Neuronal stem cell (in vitro differentiated cells): ENCODE data around the gene GPRC5C.

Source experiments
- DNase-seq: peaks from one replicate; pipeline ENCODE4 v3.0.0-alpha.2; 2013; ENCODE audit warnings: low spot score
- H2AFZ ChIP-seq: one replicate; pipeline ENCODE4 v1.6.1; 2013; ENCODE audit warnings: mild to moderate bottlenecking, low read length, inconsistent platforms
- H2AK5ac ChIP-seq: 2 replicates; pipeline ENCODE4 v1.6.1; 2013; ENCODE audit warnings: low read depth, mild to moderate bottlenecking, inconsistent platforms, low read length, moderate library complexity, mixed read lengths
- H2BK120ac ChIP-seq: 2 replicates; pipeline ENCODE4 v1.6.1; 2013; ENCODE audit warnings: low read depth, mild to moderate bottlenecking, inconsistent platforms, low read length, moderate library complexity, mixed read lengths
- H2BK12ac ChIP-seq: one replicate; pipeline ENCODE4 v1.6.1; 2013; ENCODE audit warnings: low read length, inconsistent platforms
- H2BK15ac ChIP-seq: 2 replicates; pipeline ENCODE4 v1.6.1; 2013; ENCODE audit warnings: mild to moderate bottlenecking, low read length, inconsistent platforms, mixed read lengths
- H2BK5ac ChIP-seq: one replicate; pipeline ENCODE4 v1.6.1; 2013; ENCODE audit warnings: inconsistent platforms, mild to moderate bottlenecking, low read length, moderate library complexity
- H3K14ac ChIP-seq: one replicate; pipeline ENCODE4 v1.6.1; 2013; ENCODE audit warnings: low read length, inconsistent platforms
- H3K18ac ChIP-seq: 2 replicates; pipeline ENCODE4 v1.6.1; 2013; ENCODE audit warnings: low read length, inconsistent platforms
- H3K23ac ChIP-seq: 2 replicates; pipeline ENCODE4 v1.6.1; 2013; ENCODE audit warnings: low read depth, mild to moderate bottlenecking, mixed read lengths, low read length, inconsistent platforms; ENCODE audit not compliant: poor library complexity
- H3K27ac ChIP-seq: replicated peaks from 3 replicates; pipeline ENCODE4 v1.5.1; 2013; ENCODE audit warnings: low read length, inconsistent platforms
- H3K27me3 ChIP-seq, 3 experiments: 2 replicates each; pipeline ENCODE4 v1.6.1; 2013; ENCODE audit warnings: low read length in 3 of 3, mild to moderate bottlenecking in 2 of 3, inconsistent platforms in 1 of 3, low read depth in 1 of 3, mixed read lengths in 1 of 3, moderate library complexity in 1 of 3; ENCODE audit not compliant: control insufficient read depth in 3 of 3, insufficient read depth in 3 of 3
- H3K36me3 ChIP-seq, 2 donors: replicated peaks in 1 of 2; 2 replicates each; pipeline ENCODE4 v1.6.1; 2013; ENCODE audit warnings: low read length in 2 of 2; ENCODE audit not compliant: control insufficient read depth in 2 of 2, insufficient read depth in 2 of 2
- H3K4ac ChIP-seq: 2 replicates; pipeline ENCODE4 v1.6.1; 2013; ENCODE audit warnings: inconsistent platforms, mild to moderate bottlenecking, low read length, moderate library complexity
- H3K4me1 ChIP-seq, 2 donors: 1 replicate in 1 of 2; 2 replicates in 1 of 2; pipeline ENCODE4 v1.6.1; 2013; ENCODE audit warnings: low read length in 2 of 2, low read depth in 1 of 2; ENCODE audit not compliant: control insufficient read depth in 2 of 2, insufficient read depth in 1 of 2
- H3K4me2 ChIP-seq: one replicate; pipeline ENCODE4 v1.6.1; 2013; ENCODE audit warnings: mild to moderate bottlenecking, low read length, inconsistent platforms; ENCODE audit not compliant: insufficient read depth, poor library complexity, severe bottlenecking
- H3K4me3 ChIP-seq, 2 donors: 2 replicates each; pipeline ENCODE4 v1.5.1; 2013; ENCODE audit warnings: low read length in 2 of 2, mild to moderate bottlenecking in 2 of 2, inconsistent platforms in 1 of 2, moderate library complexity in 1 of 2
- H3K79me1 ChIP-seq: one replicate; pipeline ENCODE4 v1.6.1; 2013; ENCODE audit warnings: low read depth, mild to moderate bottlenecking, inconsistent platforms, low read length, moderate library complexity
- H3K9ac ChIP-seq: one replicate; pipeline ENCODE4 v1.6.1; 2013; ENCODE audit warnings: mild to moderate bottlenecking, low read depth, low read length, inconsistent platforms; ENCODE audit not compliant: poor library complexity
- H3K9me3 ChIP-seq, 2 donors: replicated peaks in 1 of 2; 2 replicates each; pipeline versions ENCODE3 to v1.6.1; 2013; ENCODE audit warnings: low read length in 2 of 2, mild to moderate bottlenecking in 2 of 2, inconsistent platforms in 1 of 2, low read depth in 1 of 2, mixed read lengths in 1 of 2, moderate library complexity in 1 of 2; ENCODE audit not compliant: control insufficient read depth in 2 of 2, insufficient read depth in 1 of 2
- H4K8ac ChIP-seq: one replicate; pipeline ENCODE4 v1.6.1; 2013; ENCODE audit warnings: low read depth, mild to moderate bottlenecking, inconsistent platforms, low read length, moderate library complexity
- H4K91ac ChIP-seq: one replicate; pipeline ENCODE4 v1.6.1; 2013; ENCODE audit warnings: low read length, low read depth, mild to moderate bottlenecking, inconsistent platforms; ENCODE audit not compliant: poor library complexity
- WGBS, 2 donors: extraction: QIAGEN DNeasy Blood & Tissue Kit; methylation state at CpG; one replicate each; pipeline ENCODE4 v1.1.7; 2013; ENCODE audit warnings: missing lambda C conversion rate in 2 of 2, mixed read lengths in 1 of 2; ENCODE audit not compliant: insufficient read length in 2 of 2, insufficient replicate concordance in 1 of 2; ENCODE audit errors: extremely low coverage in 2 of 2; 5-methylcytosine and 5-hydroxymethylcytosine counted together

Gene GPRC5C

DNA sequence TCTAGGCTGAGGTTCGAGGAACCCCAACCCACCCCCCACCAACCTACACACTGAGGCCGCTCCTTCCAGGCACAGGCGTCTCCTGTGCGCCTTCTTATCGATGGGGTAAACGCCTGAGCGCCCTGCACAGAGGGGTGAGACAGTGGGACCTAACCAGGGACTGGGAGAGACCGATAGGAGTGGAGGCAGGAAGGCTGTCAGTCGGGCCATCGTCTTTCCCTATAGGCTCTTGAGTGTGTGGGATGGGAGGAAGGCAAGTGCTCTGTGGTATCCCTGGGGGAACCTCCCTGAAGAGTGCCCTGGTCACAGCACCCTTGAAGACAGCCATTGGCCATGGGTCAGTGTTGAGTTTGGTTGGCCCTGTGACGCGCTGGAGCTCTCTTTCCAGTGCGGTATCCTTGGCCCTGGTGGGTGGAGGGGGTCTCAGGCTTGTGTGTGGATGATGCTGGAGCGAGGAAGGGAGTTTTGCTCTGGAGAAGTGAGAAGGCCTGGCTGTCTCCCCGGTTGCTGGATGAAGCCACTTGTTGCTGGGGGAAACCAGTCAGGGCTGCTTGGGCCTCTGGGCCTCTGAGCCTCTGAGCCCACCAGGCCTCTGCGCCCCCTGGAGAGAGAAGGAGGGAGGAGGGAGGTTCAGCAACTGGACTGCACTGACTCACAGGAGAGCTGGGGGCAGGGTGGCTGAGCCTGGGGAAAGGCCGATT is 1.7 kb downstream of the GPRC5C start:
- Histone ChIP-seq H3K4ac (no peak overlapping the region), H4K91ac (peak overlapping the region; percentile 34), H2BK12ac (no peak overlapping the region), H3K18ac (peak overlapping the region; percentile 82), H3K4me1 (peaks cover 19 to 23% of the 10 kb centered on the region in 2 donors), H2BK15ac (no peak overlapping the region), H3K36me3 (peaks cover 0 to 2% of the 10 kb centered on the region in 2 donors), H3K79me1 (peaks cover 9% of the 10 kb centered on the region), H3K9ac (peak overlapping the region; percentile 53), H3K9me3 (peaks cover 0 to 4% of the 10 kb centered on the region in 2 donors), H2AFZ (no peak overlapping the region), H3K14ac (no peak overlapping the region), H3K27me3 (peaks cover 0 to 60% (median 2%) of the 10 kb centered on the region in 3 experiments), H3K4me3 (peak overlapping the region in 1 of 2 donors; percentile 68), H4K8ac (no peak overlapping the region), H3K27ac (no peak overlapping the region), H2AK5ac (peak overlapping the region; percentile 54), H2BK5ac (peak overlapping the region; percentile 93), H3K23ac (no peak overlapping the region), H3K4me2 (peak overlapping the region; percentile 99), H2BK120ac (no peak overlapping the region)
- no CpG with 5 or more reads among the region's 17 CpGs for WGBS, 2 donors
- no peak for DNase-seq

DNA sequence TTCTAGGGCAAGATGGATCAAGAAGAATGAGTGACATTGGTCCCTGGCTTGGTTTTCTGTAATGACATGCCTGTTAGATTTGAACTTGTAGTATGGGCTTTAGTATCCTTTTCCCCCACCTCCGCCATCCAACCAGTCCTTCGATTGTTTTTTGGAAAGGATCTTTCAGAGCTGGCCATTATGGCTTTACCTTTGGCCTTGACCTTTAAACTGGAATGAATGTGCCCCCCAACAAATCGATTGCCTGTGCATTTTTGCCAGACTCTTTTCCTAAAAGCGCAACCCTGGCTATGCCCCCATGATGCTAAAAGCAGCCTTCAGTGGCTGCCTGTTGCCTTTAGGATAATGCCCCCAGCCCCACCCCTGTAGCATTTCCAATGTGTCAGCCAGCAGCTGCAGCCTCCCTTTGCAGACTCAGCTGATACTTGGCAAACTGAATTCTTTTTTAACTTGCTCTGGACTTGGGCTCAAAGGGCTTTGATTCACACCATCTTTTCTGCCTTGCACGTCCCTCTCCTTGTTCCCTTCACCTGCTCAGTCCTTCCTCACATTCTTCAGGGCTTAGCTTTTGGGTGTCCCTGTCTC is 4.0 kb downstream of the GPRC5C start:
- Histone ChIP-seq H3K23ac (no peak overlapping the region), H3K9ac (no peak overlapping the region), H3K9me3 (peaks cover 0 to 4% of the 10 kb centered on the region in 2 donors), H3K27ac (no peak overlapping the region), H2BK5ac (no peak overlapping the region), H3K79me1 (peaks cover 9% of the 10 kb centered on the region), H3K4me2 (no peak overlapping the region), H2BK15ac (no peak overlapping the region), H2AK5ac (no peak overlapping the region), H4K8ac (no peak overlapping the region), H3K18ac (no peak overlapping the region), H3K4me3 (no peak overlapping the region), H3K27me3 (peaks cover 0 to 38% (median 2%) of the 10 kb centered on the region in 3 experiments), H4K91ac (no peak overlapping the region), H3K4me1 (peaks cover 11 to 12% of the 10 kb centered on the region in 2 donors), H3K36me3 (peaks cover 0 to 12% of the 10 kb centered on the region in 2 donors), H2BK120ac (no peak overlapping the region), H2AFZ (no peak overlapping the region), H2BK12ac (no peak overlapping the region), H3K4ac (no peak overlapping the region), H3K14ac (peak overlapping the region; percentile 86)
- no peak for DNase-seq
- no CpG with 5 or more reads among the region's 5 CpGs for WGBS, 2 donors

DNA sequence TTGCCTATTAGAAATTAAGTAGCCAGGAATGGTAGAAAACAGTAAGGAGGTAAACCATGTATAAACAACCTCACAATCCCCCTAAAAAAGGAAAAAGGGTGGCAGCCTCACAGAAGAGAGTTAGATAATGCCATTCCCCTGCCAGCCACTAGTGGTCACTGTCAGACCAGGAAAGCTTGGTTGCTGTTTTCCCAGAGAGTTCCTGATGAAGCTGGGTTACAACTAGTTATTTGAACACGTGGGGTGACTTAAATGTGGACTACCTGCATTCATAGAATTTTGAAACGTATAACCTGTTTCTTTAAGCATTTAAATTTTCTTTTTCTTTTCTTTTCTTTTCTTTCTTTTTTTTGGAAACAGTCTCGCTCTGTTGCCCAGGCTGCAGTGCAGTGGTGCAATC is 5.8 kb downstream of the GPRC5C start:
- no peak overlapping the region for H3K9ac ChIP-seq
- H4K91ac ChIP-seq: no peak overlapping the region
- H2BK120ac ChIP-seq: no peak overlapping the region
- H2BK15ac ChIP-seq: no peak overlapping the region
- H3K14ac ChIP-seq: no peak overlapping the region
- no peak overlapping the region for H2BK5ac ChIP-seq
- no peak overlapping the region for H3K4me3 ChIP-seq
- H4K8ac ChIP-seq: no peak overlapping the region
- peaks cover 0 to 12% of the 10 kb centered on the region in 2 donors for H3K36me3 ChIP-seq
- H3K4me1 ChIP-seq: peaks cover 0 to 13% of the 10 kb centered on the region in 2 donors
- H3K18ac ChIP-seq: no peak overlapping the region
- no peak for DNase-seq
- H2BK12ac ChIP-seq: no peak overlapping the region
- H3K9me3 ChIP-seq: peaks cover 0 to 4% of the 10 kb centered on the region in 2 donors
- peaks cover 0 to 21% (median 0%) of the 10 kb centered on the region in 3 experiments for H3K27me3 ChIP-seq
- no peak overlapping the region for H3K27ac ChIP-seq
- H2AK5ac ChIP-seq: no peak overlapping the region
- no peak overlapping the region for H2AFZ ChIP-seq
- H3K23ac ChIP-seq: no peak overlapping the region
- no peak overlapping the region for H3K4me2 ChIP-seq
- no CpG with 5 or more reads among the region's 3 CpGs for WGBS, 2 donors
- H3K79me1 ChIP-seq: peaks cover 7% of the 10 kb centered on the region
- no peak overlapping the region for H3K4ac ChIP-seq
